Measurements from ENCODE around the gene RPS18. TPM values are rescaled to one million over a fixed set of nuclear protein-coding genes. Genes with fewer than 3 reads are reported as not detected.
A peak's percentile ranks its signal among the peaks of the same experiment; 100 is the strongest.

Gene RPS18
- total and polyA plus RNA-seq, 9 of the 15 experiments (the other 6 are each of a cell fraction or from before 2014, with no cell fraction given): 5,023 to 17,516 (median 8,131) TPM

- peak; percentile 47; the same call in 1 of the 2 replicates for TF ChIP-seq ZNF436 (CRISPR knock-in tag; IDR thresholded peaks at IDR 0.05)
- no peak for TF ChIP-seq MTA1 (IDR thresholded peaks at IDR 0.05; ENCODE audit: borderline replicate concordance)
- no peak for TF ChIP-seq SMAD2 (IDR thresholded peaks at IDR 0.05; ENCODE audit: low read depth, low read length)
- 0 out of 2 replicates have a peak, but pooled peaks have one; percentile 18 for TF ChIP-seq NFXL1 (CRISPR knock-in tag; IDR thresholded peaks at IDR 0.05)
- TF ChIP-seq, protein P1, sequence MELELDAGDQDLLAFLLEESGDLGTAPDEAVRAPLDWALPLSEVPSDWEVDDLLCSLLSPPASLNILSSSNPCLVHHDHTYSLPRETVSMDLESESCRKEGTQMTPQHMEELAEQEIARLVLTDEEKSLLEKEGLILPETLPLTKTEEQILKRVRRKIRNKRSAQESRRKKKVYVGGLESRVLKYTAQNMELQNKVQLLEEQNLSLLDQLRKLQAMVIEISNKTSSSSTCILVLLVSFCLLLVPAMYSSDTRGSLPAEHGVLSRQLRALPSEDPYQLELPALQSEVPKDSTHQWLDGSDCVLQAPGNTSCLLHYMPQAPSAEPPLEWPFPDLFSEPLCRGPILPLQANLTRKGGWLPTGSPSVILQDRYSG (tag; conservative IDR thresholded peaks at IDR 0.05; ENCODE audit: low read depth): 0 out of 2 replicates have a peak, but pooled peaks have one; percentile 68
- peak; percentile 63; the same call in 1 of the 2 replicates for TF ChIP-seq ZBED1 (IDR thresholded peaks at IDR 0.05)
- TF ChIP-seq ELF2 (CRISPR knock-in tag; IDR thresholded peaks at IDR 0.05): no peak; the same call in none of the 2 replicates
- peak; percentile 80; the same call in 1 of the 2 replicates for TF ChIP-seq CGGBP1 (CRISPR knock-in tag; IDR thresholded peaks at IDR 0.05)
- 0 out of 2 replicates have a peak, but pooled peaks have one; percentile 29 for TF ChIP-seq THRB (CRISPR knock-in tag; conservative IDR thresholded peaks at IDR 0.05)
- no peak for TF ChIP-seq ZNF316 (IDR thresholded peaks at IDR 0.05)
- peak; percentile 45; the same call in 1 of the 2 replicates for TF ChIP-seq ZNF224 (CRISPR knock-in tag; IDR thresholded peaks at IDR 0.05)
- TF ChIP-seq ZNF174 (CRISPR knock-in tag; IDR thresholded peaks at IDR 0.05): peak; percentile 87; the same call in 1 of the 2 replicates
- 0 out of 2 replicates have a peak, but pooled peaks have one; percentile 12 for TF ChIP-seq SMARCE1 (IDR thresholded peaks at IDR 0.05)
- TF ChIP-seq, protein P2, sequence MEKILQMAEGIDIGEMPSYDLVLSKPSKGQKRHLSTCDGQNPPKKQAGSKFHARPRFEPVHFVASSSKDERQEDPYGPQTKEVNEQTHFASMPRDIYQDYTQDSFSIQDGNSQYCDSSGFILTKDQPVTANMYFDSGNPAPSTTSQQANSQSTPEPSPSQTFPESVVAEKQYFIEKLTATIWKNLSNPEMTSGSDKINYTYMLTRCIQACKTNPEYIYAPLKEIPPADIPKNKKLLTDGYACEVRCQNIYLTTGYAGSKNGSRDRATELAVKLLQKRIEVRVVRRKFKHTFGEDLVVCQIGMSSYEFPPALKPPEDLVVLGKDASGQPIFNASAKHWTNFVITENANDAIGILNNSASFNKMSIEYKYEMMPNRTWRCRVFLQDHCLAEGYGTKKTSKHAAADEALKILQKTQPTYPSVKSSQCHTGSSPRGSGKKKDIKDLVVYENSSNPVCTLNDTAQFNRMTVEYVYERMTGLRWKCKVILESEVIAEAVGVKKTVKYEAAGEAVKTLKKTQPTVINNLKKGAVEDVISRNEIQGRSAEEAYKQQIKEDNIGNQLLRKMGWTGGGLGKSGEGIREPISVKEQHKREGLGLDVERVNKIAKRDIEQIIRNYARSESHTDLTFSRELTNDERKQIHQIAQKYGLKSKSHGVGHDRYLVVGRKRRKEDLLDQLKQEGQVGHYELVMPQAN (IDR thresholded peaks at IDR 0.05; ENCODE audit: borderline replicate concordance): peak; percentile 99
- TF ChIP-seq SIN3B (IDR thresholded peaks at IDR 0.05; ENCODE audit: low read depth): peak; percentile 96
- TF ChIP-seq CEBPG (CRISPR knock-in tag; IDR thresholded peaks at IDR 0.05): no peak
- TF ChIP-seq CEBPG (tag; conservative IDR thresholded peaks at IDR 0.05 in 1 of 2, IDR thresholded peaks at IDR 0.05 in 1 of 2): no peak
- TF ChIP-seq, protein P3, sequence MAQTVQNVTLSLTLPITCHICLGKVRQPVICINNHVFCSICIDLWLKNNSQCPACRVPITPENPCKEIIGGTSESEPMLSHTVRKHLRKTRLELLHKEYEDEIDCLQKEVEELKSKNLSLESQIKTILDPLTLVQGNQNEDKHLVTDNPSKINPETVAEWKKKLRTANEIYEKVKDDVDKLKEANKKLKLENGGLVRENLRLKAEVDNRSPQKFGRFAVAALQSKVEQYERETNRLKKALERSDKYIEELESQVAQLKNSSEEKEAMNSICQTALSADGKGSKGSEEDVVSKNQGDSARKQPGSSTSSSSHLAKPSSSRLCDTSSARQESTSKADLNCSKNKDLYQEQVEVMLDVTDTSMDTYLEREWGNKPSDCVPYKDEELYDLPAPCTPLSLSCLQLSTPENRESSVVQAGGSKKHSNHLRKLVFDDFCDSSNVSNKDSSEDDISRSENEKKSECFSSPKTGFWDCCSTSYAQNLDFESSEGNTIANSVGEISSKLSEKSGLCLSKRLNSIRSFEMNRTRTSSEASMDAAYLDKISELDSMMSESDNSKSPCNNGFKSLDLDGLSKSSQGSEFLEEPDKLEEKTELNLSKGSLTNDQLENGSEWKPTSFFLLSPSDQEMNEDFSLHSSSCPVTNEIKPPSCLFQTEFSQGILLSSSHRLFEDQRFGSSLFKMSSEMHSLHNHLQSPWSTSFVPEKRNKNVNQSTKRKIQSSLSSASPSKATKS (CRISPR knock-in tag; IDR thresholded peaks at IDR 0.05): no peak
- no peak; the same call in 1 of the 2 replicates for TF ChIP-seq ZNF785 (CRISPR knock-in tag; IDR thresholded peaks at IDR 0.05)
- TF ChIP-seq, protein P4, sequence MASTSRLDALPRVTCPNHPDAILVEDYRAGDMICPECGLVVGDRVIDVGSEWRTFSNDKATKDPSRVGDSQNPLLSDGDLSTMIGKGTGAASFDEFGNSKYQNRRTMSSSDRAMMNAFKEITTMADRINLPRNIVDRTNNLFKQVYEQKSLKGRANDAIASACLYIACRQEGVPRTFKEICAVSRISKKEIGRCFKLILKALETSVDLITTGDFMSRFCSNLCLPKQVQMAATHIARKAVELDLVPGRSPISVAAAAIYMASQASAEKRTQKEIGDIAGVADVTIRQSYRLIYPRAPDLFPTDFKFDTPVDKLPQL (IDR thresholded peaks at IDR 0.05; ENCODE audit: extremely low read depth, insufficient read length): peak; percentile 59
- TF ChIP-seq MTF1 (CRISPR knock-in tag; IDR thresholded peaks at IDR 0.05; ENCODE audit: borderline replicate concordance): no peak
Observed at GRCh38 chr6:33271468-33272274, at the start of gene RPS18, which contains the start of gene VPS52 (continued).

Data from K562 (cell line).